ENCODE data around the gene FAM124A. TPM values are rescaled to one million over a fixed set of nuclear protein-coding genes. Genes with fewer than 3 reads are reported as not detected.

FAM124A gene
- total RNA-seq, 4 donors from 2014 or later: 0.91 to 4.1 (median 2.8) TPM

GRCh38 chr13:51229731-51230130 is 7.5 kb downstream of the FAM124A start:
- Histone ChIP-seq H3K9me3 (no peaks in the 10 kb centered on the region), H3K27me3 (no peaks in the 10 kb centered on the region), H3K27ac (no peak overlapping the region), H3K4me1 (no peaks in the 10 kb centered on the region), H3K36me3 (no peaks in the 10 kb centered on the region), H3K4me3 (no peak overlapping the region)
- whole genome bisulfite sequencing: 35% methylated on average over 2 of the region's 2 CpGs
- no peak for DNase-seq (ENCODE audit: low spot score in 2 of 2)
- TF ChIP-seq POLR2A (IDR thresholded peaks at IDR 0.05): no peak
- TF ChIP-seq POLR2AphosphoS5 (IDR thresholded peaks at IDR 0.05): no peak
- no peak for TF ChIP-seq EP300 (IDR thresholded peaks at IDR 0.05)
- no peak for TF ChIP-seq CTCF (IDR thresholded peaks at IDR 0.05)

- Histone ChIP-seq H3K27me3 (no peaks in the 10 kb centered on the region), H3K4me1 (no peaks in the 10 kb centered on the region), H3K27ac (no peak overlapping the region), H3K9me3 (no peaks in the 10 kb centered on the region), H3K4me3 (peak overlapping the region; percentile 21), H3K36me3 (no peaks in the 10 kb centered on the region)
- no peak for DNase-seq (ENCODE audit: low spot score in 2 of 2)
- TF ChIP-seq CTCF (IDR thresholded peaks at IDR 0.05) (no peak), EP300 (IDR thresholded peaks at IDR 0.05) (no peak), POLR2AphosphoS5 (IDR thresholded peaks at IDR 0.05) (no peak), POLR2A (IDR thresholded peaks at IDR 0.05) (no peak)
- 26% methylated on average over 8 of the region's 8 CpGs for WGBS
These were observed 8.4 kb downstream of the FAM124A start for GRCh38 chr13:51230477-51231105.

GRCh38 chr13:51231456-51231855 is 9.3 kb downstream of the FAM124A start:
- no peak for DNase-seq (ENCODE audit: low spot score in 2 of 2)
- Histone ChIP-seq H3K27ac (no peak overlapping the region), H3K4me3 (no peak overlapping the region), H3K9me3 (no peaks in the 10 kb centered on the region), H3K27me3 (no peaks in the 10 kb centered on the region), H3K36me3 (no peaks in the 10 kb centered on the region), H3K4me1 (no peaks in the 10 kb centered on the region)
- 82% methylated on average over 2 of the region's 2 CpGs for WGBS
- TF ChIP-seq POLR2A (IDR thresholded peaks at IDR 0.05) (no peak), CTCF (IDR thresholded peaks at IDR 0.05) (no peak), POLR2AphosphoS5 (IDR thresholded peaks at IDR 0.05) (no peak), EP300 (IDR thresholded peaks at IDR 0.05) (no peak)

GRCh38 chr13:51232328-51232727 is 10.1 kb downstream of the FAM124A start:
- Histone ChIP-seq H3K4me3 (no peak overlapping the region), H3K9me3 (no peaks in the 10 kb centered on the region), H3K27ac (no peak overlapping the region), H3K36me3 (no peaks in the 10 kb centered on the region), H3K4me1 (no peaks in the 10 kb centered on the region), H3K27me3 (no peaks in the 10 kb centered on the region)
- TF ChIP-seq POLR2A (IDR thresholded peaks at IDR 0.05): no peak
- no peak for TF ChIP-seq POLR2AphosphoS5 (IDR thresholded peaks at IDR 0.05)
- TF ChIP-seq CTCF (IDR thresholded peaks at IDR 0.05): no peak
- TF ChIP-seq EP300 (IDR thresholded peaks at IDR 0.05): no peak
- DNase-seq (ENCODE audit: low spot score in 2 of 2): no peak

GRCh38 chr13:51233117-51233826 is 11.1 kb downstream of the FAM124A start:
- Histone ChIP-seq H3K27ac (no peak overlapping the region), H3K4me3 (no peak overlapping the region), H3K9me3 (no peaks in the 10 kb centered on the region), H3K36me3 (no peaks in the 10 kb centered on the region), H3K27me3 (no peaks in the 10 kb centered on the region), H3K4me1 (no peaks in the 10 kb centered on the region)
- WGBS: 91% methylated on average over 9 of the region's 9 CpGs
- DNase-seq (ENCODE audit: low spot score in 2 of 2): no peak
- TF ChIP-seq CTCF (IDR thresholded peaks at IDR 0.05): no peak
- no peak for TF ChIP-seq EP300 (IDR thresholded peaks at IDR 0.05)
- TF ChIP-seq POLR2A (IDR thresholded peaks at IDR 0.05): no peak
- no peak for TF ChIP-seq POLR2AphosphoS5 (IDR thresholded peaks at IDR 0.05)
